Muscle layer of colon (tissue), 2 donors: ENCODE measurements around the gene DYSF.
"Not testable (repeated sequence)": the region's sequence is repeated elsewhere in the genome, so short reads cannot be mapped to it uniquely, and the experiment has no call there.

Experiments used
- H3K27ac ChIP-seq: one replicate; pipeline ENCODE4 v1.7.0; 2013; ENCODE audit warnings: low read depth, mild to moderate bottlenecking, low read length, moderate library complexity
- H3K27me3 ChIP-seq, 2 donors: one replicate each; pipeline ENCODE4 v1.7.0; 2013; ENCODE audit warnings: low read length in 2 of 2, mild to moderate bottlenecking in 2 of 2; ENCODE audit not compliant: insufficient read depth in 2 of 2, control insufficient read depth in 1 of 2
- H3K36me3 ChIP-seq: one replicate; pipeline ENCODE4 v1.7.0; 2013; ENCODE audit warnings: mild to moderate bottlenecking, low read length; ENCODE audit not compliant: insufficient read depth
- H3K4me1 ChIP-seq: one replicate; pipeline ENCODE4 v1.7.0; 2013; ENCODE audit warnings: mild to moderate bottlenecking, low read length; ENCODE audit not compliant: insufficient read depth
- H3K4me3 ChIP-seq, 2 donors: one replicate each; pipeline ENCODE4 v1.7.0; 2013; ENCODE audit warnings: low read length in 2 of 2, low read depth in 1 of 2, mild to moderate bottlenecking in 1 of 2, moderate library complexity in 1 of 2
- H3K9ac ChIP-seq: one replicate; pipeline ENCODE4 v1.7.0; 2013; ENCODE audit warnings: low read length
- H3K9me3 ChIP-seq: one replicate; pipeline ENCODE4 v1.7.0; 2013; ENCODE audit warnings: mild to moderate bottlenecking, low read length
- donor health status: abdominal sarcoma.
- donor health status: Adenocarcinoma of cecum.

Gene DYSF

DNA sequence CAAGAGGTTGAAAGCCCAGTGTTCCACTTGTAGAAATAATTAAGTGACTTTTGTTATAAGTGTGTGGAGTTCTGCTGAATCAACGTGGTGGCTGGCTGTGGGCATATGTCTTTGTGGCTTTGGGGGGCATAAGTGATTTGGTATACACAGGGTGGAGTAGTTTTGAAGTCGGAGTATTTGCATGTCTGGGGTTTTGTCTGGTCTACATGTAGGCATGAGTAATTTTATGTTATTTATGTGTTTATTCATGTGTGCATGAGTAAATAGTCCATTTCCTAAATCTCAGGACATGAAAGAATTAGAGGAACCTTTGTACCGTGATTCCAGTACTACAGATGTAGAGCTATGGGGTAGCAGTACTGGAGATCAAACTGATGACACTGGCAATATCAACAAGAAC, 179.7 kb downstream of the DYSF start:
- no peaks in the 10 kb centered on the region for H3K36me3 ChIP-seq
- H3K4me3 ChIP-seq = no peak overlapping the region
- H3K4me1 ChIP-seq = no peaks in the 10 kb centered on the region
- H3K9me3 ChIP-seq = no peaks in the 10 kb centered on the region
- H3K27me3 ChIP-seq = no peaks in the 10 kb centered on the region
- no peak overlapping the region for H3K9ac ChIP-seq
- H3K27ac ChIP-seq = no peak overlapping the region

DNA sequence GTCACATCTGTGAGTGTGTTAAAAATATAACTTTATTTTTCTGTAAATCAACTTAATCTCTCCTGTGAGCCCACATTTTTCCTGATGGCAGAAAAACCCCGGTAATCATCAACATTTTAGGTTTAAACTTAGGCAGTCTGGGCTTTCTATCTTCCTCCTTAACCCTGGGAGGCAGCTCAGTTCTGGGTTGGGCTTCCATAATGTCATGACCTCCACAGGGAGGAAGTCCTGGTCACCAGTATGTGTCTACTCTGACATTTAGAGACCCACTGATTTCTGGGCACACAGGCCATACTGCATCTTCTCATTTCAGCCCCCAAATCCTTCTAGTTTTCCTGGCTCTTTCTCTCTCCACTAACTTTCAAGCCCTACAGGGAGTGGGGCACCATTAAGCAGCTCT, 181.2 kb downstream of the DYSF start:
- Histone ChIP-seq H3K9me3 (no peaks in the 10 kb centered on the region), H3K4me1 (no peaks in the 10 kb centered on the region), H3K4me3 (no peak overlapping the region), H3K27me3 (no peaks in the 10 kb centered on the region), H3K27ac (no peak overlapping the region), H3K9ac (no peak overlapping the region), H3K36me3 (no peaks in the 10 kb centered on the region)

DNA sequence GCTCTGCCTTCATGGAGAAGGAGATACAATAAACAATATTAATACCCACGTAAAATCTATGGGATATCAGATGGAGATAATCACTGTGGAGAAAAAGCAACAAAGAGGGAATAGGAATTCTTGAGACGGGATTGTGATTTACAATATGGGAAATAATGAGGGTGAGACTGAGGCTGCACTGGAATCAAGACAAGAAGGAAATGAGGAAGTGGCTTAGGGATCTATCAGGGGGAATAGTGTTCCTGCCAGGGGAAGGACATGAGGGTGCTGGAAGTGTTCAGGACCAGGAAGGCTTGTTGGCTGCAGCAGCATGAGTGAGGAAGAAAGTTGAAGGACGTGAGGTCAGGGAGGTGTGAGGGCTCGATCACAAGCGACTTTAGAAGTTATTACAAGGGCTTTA, 182.4 kb downstream of the DYSF start:
- Histone ChIP-seq H3K4me1 (no peaks in the 10 kb centered on the region), H3K9ac (no peak overlapping the region), H3K36me3 (no peaks in the 10 kb centered on the region), H3K27me3 (no peaks in the 10 kb centered on the region), H3K4me3 (no peak overlapping the region), H3K27ac (no peak overlapping the region), H3K9me3 (no peaks in the 10 kb centered on the region)

DNA sequence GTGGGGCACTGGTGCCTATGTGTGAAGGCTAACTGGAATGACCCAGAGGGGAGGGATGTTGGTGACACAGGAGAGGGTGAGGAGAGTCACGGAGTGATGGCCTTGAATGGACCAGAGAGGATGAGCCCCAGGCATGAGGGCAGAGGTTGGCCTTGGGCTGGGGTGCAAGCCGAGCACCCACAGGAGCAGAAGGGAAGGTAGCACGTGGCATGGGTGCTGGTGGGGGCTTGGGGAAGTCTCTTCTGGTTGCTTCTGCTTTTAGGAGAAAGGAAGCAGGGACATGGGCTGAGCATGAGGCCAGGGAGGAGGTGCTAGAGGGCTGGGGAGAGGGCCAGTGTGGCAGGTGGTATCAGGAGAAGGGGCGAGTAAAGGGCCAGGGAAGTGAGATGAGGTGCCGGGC, 183.8 kb downstream of the DYSF start:
- H3K27me3 ChIP-seq = no peaks in the 10 kb centered on the region
- no peaks in the 10 kb centered on the region for H3K9me3 ChIP-seq
- no peak overlapping the region for H3K4me3 ChIP-seq
- no peak overlapping the region for H3K9ac ChIP-seq
- no peak overlapping the region for H3K27ac ChIP-seq
- no peaks in the 10 kb centered on the region for H3K36me3 ChIP-seq
- no peaks in the 10 kb centered on the region for H3K4me1 ChIP-seq

DNA sequence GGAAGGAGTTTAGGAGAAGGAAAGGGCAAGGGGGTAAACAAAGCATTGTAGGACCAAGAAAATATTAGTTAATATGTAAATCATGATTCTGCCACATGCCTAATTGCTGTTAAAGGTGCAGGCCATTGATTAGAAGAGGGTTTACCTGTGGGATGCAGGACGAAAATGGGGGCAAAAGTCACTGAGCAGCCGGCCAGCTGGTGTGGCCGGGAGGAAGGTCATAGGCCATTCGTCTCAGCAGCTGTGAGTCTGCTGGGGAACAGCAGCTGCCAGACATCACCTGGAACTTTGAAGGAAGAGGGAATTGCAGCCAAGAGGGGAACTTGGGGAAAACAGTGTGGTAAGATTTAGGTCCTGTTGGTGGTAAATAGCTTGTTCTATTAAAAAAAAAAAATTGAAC, 184.4 kb downstream of the DYSF start:
- H3K36me3 ChIP-seq = no peaks in the 10 kb centered on the region
- H3K27ac ChIP-seq = no peak overlapping the region
- H3K9ac ChIP-seq = no peak overlapping the region
- no peaks in the 10 kb centered on the region for H3K9me3 ChIP-seq
- H3K27me3 ChIP-seq = no peaks in the 10 kb centered on the region
- H3K4me3 ChIP-seq = no peak overlapping the region
- no peaks in the 10 kb centered on the region for H3K4me1 ChIP-seq

DNA sequence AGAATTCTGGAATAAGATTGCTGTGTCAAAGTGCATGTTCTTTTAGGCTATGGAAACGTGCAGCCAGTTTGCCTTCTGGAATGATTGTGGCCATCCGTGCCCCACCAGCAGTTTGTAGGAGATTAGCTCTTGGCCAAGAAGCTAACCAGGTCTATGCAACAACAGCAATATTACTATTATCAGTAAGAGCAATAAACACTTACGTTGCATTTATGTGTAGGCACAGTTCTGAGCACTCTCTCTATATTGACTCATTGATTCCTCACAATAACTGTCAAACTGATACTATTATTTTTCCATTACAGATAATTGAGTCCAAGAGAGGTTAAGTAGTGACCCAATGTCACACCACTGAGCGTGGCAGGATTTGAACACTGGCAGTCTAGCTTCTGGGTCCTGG, 186.4 kb downstream of the DYSF start:
- H3K4me1 ChIP-seq = no peaks in the 10 kb centered on the region
- no peak overlapping the region for H3K27ac ChIP-seq
- H3K9me3 ChIP-seq = no peaks in the 10 kb centered on the region
- no peaks in the 10 kb centered on the region for H3K27me3 ChIP-seq
- H3K36me3 ChIP-seq = no peaks in the 10 kb centered on the region
- H3K9ac ChIP-seq = no peak overlapping the region
- no peak overlapping the region for H3K4me3 ChIP-seq

DNA sequence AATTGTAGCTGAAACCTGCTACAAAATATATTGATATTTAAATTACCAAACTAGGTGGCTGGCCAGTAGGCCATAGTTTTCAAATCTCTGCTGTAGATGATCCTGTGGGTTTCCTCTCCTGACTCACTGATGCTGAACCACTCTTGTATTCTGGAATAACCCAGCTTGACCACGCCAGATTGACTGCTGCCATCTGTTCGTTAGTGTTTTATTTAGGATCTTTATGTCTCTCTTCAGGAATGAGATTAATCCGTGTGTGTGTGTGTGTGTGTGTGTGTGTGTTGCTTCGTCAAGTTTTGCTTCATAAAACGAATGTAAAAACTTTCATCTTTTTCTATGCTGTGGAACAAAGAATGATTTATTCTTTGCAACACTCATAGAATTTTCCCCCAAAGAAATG, 187.1 kb downstream of the DYSF start:
- Histone ChIP-seq H3K9ac (no peak overlapping the region), H3K36me3 (no peaks in the 10 kb centered on the region), H3K27me3 (no peaks in the 10 kb centered on the region), H3K4me3 (no peak overlapping the region), H3K9me3 (no peaks in the 10 kb centered on the region), H3K4me1 (peaks cover 1% of the 10 kb centered on the region), H3K27ac (no peak overlapping the region)

DNA sequence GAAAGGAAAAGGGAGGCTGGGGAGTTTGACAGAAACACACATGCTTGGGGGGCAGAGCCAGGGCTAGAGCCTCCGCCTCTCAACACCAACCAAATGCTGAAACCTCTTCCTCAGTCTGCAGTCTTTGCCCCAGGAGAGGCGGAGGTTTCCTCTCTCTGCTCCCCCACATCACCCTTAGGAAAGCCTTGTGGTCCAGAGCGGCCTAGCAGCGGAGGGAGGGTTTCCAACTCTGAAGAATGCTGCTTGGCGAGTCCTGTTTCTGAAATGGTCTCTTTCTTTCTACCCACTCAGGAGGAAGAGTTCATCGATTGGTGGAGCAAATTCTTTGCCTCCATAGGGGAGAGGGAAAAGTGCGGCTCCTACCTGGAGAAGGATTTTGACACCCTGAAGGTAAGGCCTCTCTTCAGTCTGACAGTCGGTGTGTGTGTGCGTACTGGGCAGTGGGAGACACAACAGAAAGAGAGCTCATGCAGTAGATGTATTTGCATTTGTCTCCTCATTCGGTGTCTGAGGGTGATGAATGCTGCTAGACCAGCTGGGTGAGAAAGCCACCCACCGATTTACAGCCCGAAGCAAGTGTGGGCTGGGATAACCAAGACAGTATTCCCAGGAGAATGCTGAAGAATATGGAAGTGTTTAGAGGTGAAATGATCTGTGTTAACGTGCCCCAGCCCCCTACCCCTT, 190.5 kb downstream of the DYSF start:
- Histone ChIP-seq H3K4me3 (no peak overlapping the region), H3K9ac (no peak overlapping the region), H3K9me3 (no peaks in the 10 kb centered on the region), H3K27ac (no peak overlapping the region), H3K27me3 (no peaks in the 10 kb centered on the region), H3K36me3 (no peaks in the 10 kb centered on the region), H3K4me1 (peaks cover 9% of the 10 kb centered on the region)

DNA sequence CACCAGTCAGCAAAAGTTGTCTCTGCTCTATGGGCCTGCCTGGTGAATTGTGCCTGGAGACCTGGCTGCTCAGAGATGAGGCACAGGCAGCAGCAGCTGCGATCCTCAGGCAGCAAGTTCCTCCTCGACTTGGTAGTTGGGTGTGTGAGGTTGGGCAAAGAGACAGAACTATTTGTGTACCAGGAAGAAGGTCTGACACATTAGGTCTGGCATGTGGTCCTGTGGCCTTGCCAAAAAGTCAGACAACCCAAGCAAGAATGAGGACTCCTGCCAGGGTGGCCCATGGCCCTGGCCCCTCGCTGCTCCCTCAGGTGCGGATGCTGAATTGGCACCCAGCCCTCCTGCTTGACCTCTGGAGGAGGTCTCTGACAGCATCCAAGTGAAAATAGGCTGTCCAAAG, 192.7 kb downstream of the DYSF start:
- H3K9ac ChIP-seq = no peak overlapping the region
- H3K4me3 ChIP-seq = no peak overlapping the region
- H3K4me1 ChIP-seq = peaks cover 9% of the 10 kb centered on the region
- H3K9me3 ChIP-seq = no peaks in the 10 kb centered on the region
- H3K36me3 ChIP-seq = no peaks in the 10 kb centered on the region
- no peaks in the 10 kb centered on the region for H3K27me3 ChIP-seq
- no peak overlapping the region for H3K27ac ChIP-seq

DNA sequence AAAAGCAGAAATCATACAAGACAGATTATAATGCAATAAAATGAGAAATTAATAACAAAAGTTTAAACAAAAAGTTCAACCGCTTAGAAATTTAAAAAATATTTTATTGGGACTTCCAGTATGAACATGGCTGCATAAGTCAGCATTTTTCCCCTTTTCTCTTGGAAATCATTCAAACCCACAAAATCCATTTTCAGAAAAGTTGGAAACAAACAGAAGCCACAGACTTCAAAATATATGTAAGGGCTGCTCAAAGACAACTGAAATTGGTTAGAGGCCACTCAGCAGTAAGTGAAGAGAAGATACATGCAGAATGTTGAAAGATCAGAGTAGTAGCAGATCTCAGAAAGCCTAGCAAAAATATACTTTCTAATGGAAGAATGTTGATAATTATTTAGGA, 194.0 kb downstream of the DYSF start:
- H3K27ac ChIP-seq = no peak overlapping the region
- peaks cover 9% of the 10 kb centered on the region for H3K4me1 ChIP-seq
- H3K27me3 ChIP-seq = no peaks in the 10 kb centered on the region
- H3K36me3 ChIP-seq = no peaks in the 10 kb centered on the region
- no peak overlapping the region for H3K4me3 ChIP-seq
- H3K9me3 ChIP-seq = no peaks in the 10 kb centered on the region
- H3K9ac ChIP-seq = no peak overlapping the region

DNA sequence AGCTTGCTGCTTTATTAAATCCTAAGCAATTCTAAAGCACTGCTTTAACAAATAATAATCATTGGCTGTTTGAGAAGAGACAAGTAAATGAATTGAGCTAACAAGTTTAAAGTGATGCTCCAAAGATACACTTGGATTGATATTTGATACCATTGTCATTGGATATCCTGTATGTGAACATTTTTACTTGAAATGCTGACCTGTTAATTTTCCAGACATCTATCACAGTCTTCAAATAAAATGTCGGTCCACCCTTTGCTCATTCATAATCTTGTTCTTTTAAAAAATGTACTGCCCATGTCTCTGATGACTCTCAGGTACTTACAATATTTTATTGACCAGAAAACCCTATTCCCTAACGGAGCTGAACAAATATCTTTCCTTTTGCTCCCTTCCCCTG, 202.1 kb downstream of the DYSF start:
- Histone ChIP-seq H3K4me3 (no peak overlapping the region), H3K27ac (no peak overlapping the region), H3K9ac (no peak overlapping the region), H3K4me1 (no peaks in the 10 kb centered on the region), H3K9me3 (no peaks in the 10 kb centered on the region), H3K36me3 (peaks cover 5% of the 10 kb centered on the region), H3K27me3 (no peaks in the 10 kb centered on the region)

DNA sequence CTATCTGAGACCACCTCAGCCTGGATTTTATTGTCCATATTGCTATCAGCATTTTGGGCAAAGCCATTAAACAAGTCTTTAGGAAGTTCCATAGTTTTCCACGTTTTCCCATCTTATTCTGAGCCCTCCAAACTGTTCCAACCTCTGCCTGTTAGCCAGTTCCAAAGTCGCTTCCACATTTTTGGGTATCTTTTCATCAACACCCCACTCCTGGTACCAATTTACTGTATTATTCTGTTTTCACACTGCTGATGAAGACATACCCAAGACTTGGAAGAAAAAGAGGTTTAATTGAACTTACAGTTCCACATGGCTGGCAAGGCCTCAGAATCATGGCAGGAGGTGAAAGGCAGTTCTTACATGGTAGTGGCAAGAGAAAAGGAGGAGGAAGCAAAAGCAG, 204.9 kb downstream of the DYSF start:
- not testable (repeated sequence) for H3K27ac ChIP-seq, H3K9ac ChIP-seq, H3K4me1 ChIP-seq, H3K4me3 ChIP-seq, H3K36me3 ChIP-seq, H3K27me3 ChIP-seq, H3K9me3 ChIP-seq
